HepG2 (cell line): ENCODE measurements around the gene MYL11. TPM values are rescaled to one million over a fixed set of nuclear protein-coding genes. Genes with fewer than 3 reads are reported as not detected.
A peak's percentile ranks its signal among the peaks of the same experiment; 100 is the strongest.

Source experiments
- ARID4A ChIP-seq: sonication (generic); formaldehyde crosslinking; IDR thresholded peaks from 2 replicates; pipeline ENCODE4 v1.5.0; 2020; ENCODE audit warnings: mild to moderate bottlenecking, missing genetic modification reagents, borderline replicate concordance
- CAMTA2 ChIP-seq: sonication (generic); formaldehyde crosslinking; IDR thresholded peaks from 2 replicates; pipeline ENCODE4 v1.4.0; 2020; ENCODE audit warnings: mild to moderate bottlenecking, missing genetic modification reagents, borderline replicate concordance
- HOXA3 ChIP-seq: sonication (generic); formaldehyde crosslinking; IDR thresholded peaks from 2 replicates; pipeline ENCODE4 v1.5.0; 2020; ENCODE audit warnings: missing genetic modification reagents
- PRDM10 ChIP-seq: sonication (generic); formaldehyde crosslinking; IDR thresholded peaks from 2 replicates; pipeline ENCODE4 v1.4.0; 2020; ENCODE audit warnings: low read depth, missing genetic modification reagents
- RBFOX2 ChIP-seq: fragments of 200-400 bp; formaldehyde crosslinking; IDR thresholded peaks from 2 replicates; pipeline ENCODE4 v1.6.1; 2017; ENCODE audit warnings: low read depth, mild to moderate bottlenecking, low read length
- TBX3 ChIP-seq: fragments of 450-650 bp; IDR thresholded peaks from 2 replicates; pipeline ENCODE4 v1.6.1; 2017; ENCODE audit warnings: antibody characterized with exemption, mild to moderate bottlenecking, inconsistent platforms, borderline replicate concordance
- ZBTB2 ChIP-seq: sonication (generic); formaldehyde crosslinking; IDR thresholded peaks from 2 replicates; pipeline ENCODE4 v1.8.0; 2022; ENCODE audit warnings: low read depth, missing genetic modification reagents
- ZBTB33 ChIP-seq: sonication (generic); formaldehyde crosslinking; IDR thresholded peaks from 2 replicates; pipeline ENCODE4 v1.4.0; 2020; ENCODE audit warnings: missing genetic modification reagents
- ZFY ChIP-seq: sonication (generic); formaldehyde crosslinking; IDR thresholded peaks from 2 replicates; pipeline ENCODE4 v1.4.0; 2020; ENCODE audit warnings: missing genetic modification reagents
- ZNF275 ChIP-seq: sonication (generic); formaldehyde crosslinking; IDR thresholded peaks from 2 replicates; pipeline ENCODE4 v1.8.0; 2022; ENCODE audit warnings: missing genetic modification reagents, mild to moderate bottlenecking, inconsistent platforms, borderline replicate concordance
- ZNF710 ChIP-seq: sonication (generic); formaldehyde crosslinking; IDR thresholded peaks from 2 replicates; pipeline ENCODE4 v1.5.0; 2020; ENCODE audit warnings: mild to moderate bottlenecking, missing genetic modification reagents, borderline replicate concordance
- ZNF883 ChIP-seq: sonication (generic); formaldehyde crosslinking; IDR thresholded peaks from 2 replicates; pipeline ENCODE4 v1.5.1; 2020; ENCODE audit warnings: mild to moderate bottlenecking, missing genetic modification reagents; ENCODE audit errors: not compliant biosample characterization
- polyA plus RNA-seq, 8 experiments: library from polyadenylated mRNA; depleted of rRNA in 3 of 8; stranded (reverse) in 7 of 8; unstranded in 1 of 8; fragments of >200 nt; fragmentation: Illumina TruSeq in 4 of 8; extraction: Trizol in 4 of 8; gene quantifications; 2 replicates each; pipeline versions ENCODE4 v1.2.1 to v1.2.3, GENCODE V29; 2011 to 2016; ENCODE audit warnings: low read depth in 4 of 8, missing spikeins in 1 of 8, mixed read lengths in 1 of 8; ENCODE audit not compliant: insufficient read depth in 1 of 8
- total RNA-seq, 5 experiments: library from RNA; depleted of rRNA; stranded (reverse); fragments of >200 nt; fragmentation: Illumina TruSeq; extraction: Trizol; gene quantifications; 2 replicates each; pipeline ENCODE4 v1.2.3, GENCODE V29; 2016; ENCODE audit warnings: low read depth in 1 of 5

The MYL11 gene
- total and polyA plus RNA-seq, 2 of the 13 experiments (the other 11 are each of a cell fraction or from before 2014, with no cell fraction given) = not detected

- peak; percentile 81 for TF ChIP-seq ARID4A
- TF ChIP-seq TBX3 = peak; percentile 53; the same call in 1 of the 2 replicates
- TF ChIP-seq ZBTB33 (CRISPR knock-in tag) = peak; percentile 6; the same call in 1 of the 2 replicates
- TF ChIP-seq HOXA3 = peak; percentile 65
- peak; percentile 92 for TF ChIP-seq RBFOX2
- TF ChIP-seq ZNF275 = 0 out of 2 replicates have a peak, but pooled peaks have one; percentile 64
- peak; percentile 65; the same call in 1 of the 2 replicates for TF ChIP-seq ZFY (CRISPR knock-in tag)
- TF ChIP-seq ZNF883 (CRISPR knock-in tag) = peak; percentile 4
- peak; percentile 88; the same call in 1 of the 2 replicates for TF ChIP-seq CAMTA2 (CRISPR knock-in tag)
- TF ChIP-seq PRDM10 (CRISPR knock-in tag) = 0 out of 2 replicates have a peak, but pooled peaks have one; percentile 1
- peak; percentile 56; the same call in 1 of the 2 replicates for TF ChIP-seq ZBTB2 (CRISPR knock-in tag)
- TF ChIP-seq ZNF710 (CRISPR knock-in tag) = peak; percentile 40; the same call in 1 of the 2 replicates
Measured at GRCh38 chr16:30335028-30335597, 39.5 kb upstream of the MYL11 start (continued).
